Colonic mucosa (tissue), 4 donors: ENCODE data around the gene NDUFA13. TPM values are rescaled to one million over a fixed set of nuclear protein-coding genes. Genes with fewer than 3 reads are reported as not detected.
"Not testable (repeated sequence)": the region's sequence is repeated elsewhere in the genome, so short reads cannot be mapped to it uniquely, and the experiment has no call there.

Experiments used
- DNase-seq: peaks from one replicate; pipeline ENCODE4 v3.0.0-alpha.2; 2020
- H3K27ac ChIP-seq: fragments of 200-600 bp; one replicate; pipeline ENCODE4 v1.8.0; 2021
- H3K27me3 ChIP-seq: fragments of 200-600 bp; one replicate; pipeline ENCODE4 v1.8.0; 2021
- H3K36me3 ChIP-seq: fragments of 200-600 bp; one replicate; pipeline ENCODE4 v1.8.0; 2021
- H3K4me1 ChIP-seq: fragments of 200-600 bp; one replicate; pipeline ENCODE4 v1.8.0; 2021; ENCODE audit warnings: mild to moderate bottlenecking
- H3K4me3 ChIP-seq: fragments of 200-600 bp; one replicate; pipeline ENCODE4 v1.8.0; 2021
- H3K9ac ChIP-seq, 2 donors: one replicate each; pipeline ENCODE4 v1.7.0; 2013; ENCODE audit warnings: control low read depth in 2 of 2, low read depth in 2 of 2, low read length in 2 of 2
- H3K9me3 ChIP-seq: fragments of 200-600 bp; one replicate; pipeline ENCODE4 v1.8.0; 2021
- CTCF ChIP-seq: fragments of 200-600 bp; IDR thresholded peaks from one replicate; pipeline ENCODE4 v1.8.0; 2022; ENCODE audit warnings: antibody characterized with exemption, mild to moderate bottlenecking
- intact Hi-C: fragments of 100-400 bp; cut with DNase I; formaldehyde crosslinking; loops from one replicate; pipeline ENCODE4 v1.14.1; 2022
- total RNA-seq, 2 donors: library from RNA; stranded (reverse); fragmentation: NEBNext Ultra II Directional in 1 of 2; extraction: Animal tissue kit (Norgen Biotek cat#: 25700) in 1 of 2; gene quantifications; one replicate each; pipeline ENCODE4 v1.2.1, GENCODE V29; 2021
- donor health status: healthy.
- donor health status: DM: no; HTN: no; CAD: no.
- donor health status: DM: no; HTN: no; CAD: no.

Gene NDUFA13
- 100 to 1,000 TPM; 399 to 494 TPM for total RNA-seq

GRCh38 chr19:19515642-19516519 is at the start of gene NDUFA13:
NDUFA13 (plus strand) TSS chr19:19516225; CDS start chr19:19516239, 14 bp downstream.
- peak within 1 kb of the TSS; percentile 75 for H3K27ac ChIP-seq
- DNase-seq = peak; percentile 96
- H3K36me3 ChIP-seq = no peaks in the 10 kb centered on the region
- intact Hi-C loops = no loop called here
- no peaks in the 10 kb centered on the region for H3K9me3 ChIP-seq
- H3K4me1 ChIP-seq = peaks cover 8% of the 10 kb centered on the region
- peak within 1 kb of the TSS; percentile 65 for H3K4me3 ChIP-seq
- TF ChIP-seq CTCF = no peak
- peak within 1 kb of the TSS; percentile 76 to 92 for H3K9ac ChIP-seq
- H3K27me3 ChIP-seq = no peaks in the 10 kb centered on the region

- intact Hi-C loops = no loop called here
Observed at GRCh38 chr19:19468424-19469050, 47.5 kb upstream of the NDUFA13 start.

GRCh38 chr19:19470579-19470978 is 45.4 kb upstream of the NDUFA13 start:
- Histone ChIP-seq H3K27ac (peak overlapping the region; percentile 18), H3K4me1 (no peaks in the 10 kb centered on the region), H3K27me3 (no peaks in the 10 kb centered on the region), H3K4me3 (no peak overlapping the region), H3K36me3 (peaks cover 7% of the 10 kb centered on the region), H3K9me3 (no peaks in the 10 kb centered on the region), H3K9ac (peak overlapping the region in 1 of 2 donors; percentile 5)
- no peak for DNase-seq
- intact Hi-C loops = no loop called here
- TF ChIP-seq CTCF = no peak

More at GRCh38 chr19:19468424-19469050, 47.5 kb upstream of the NDUFA13 start:
- H3K27ac ChIP-seq = no peak overlapping the region
- H3K36me3 ChIP-seq = peaks cover 7% of the 10 kb centered on the region
- no peaks in the 10 kb centered on the region for H3K27me3 ChIP-seq
- TF ChIP-seq CTCF = no peak
- H3K4me3 ChIP-seq = no peak overlapping the region
- no peak overlapping the region for H3K9ac ChIP-seq
- peaks cover 8% of the 10 kb centered on the region for H3K4me1 ChIP-seq
- DNase-seq = no peak
- no peaks in the 10 kb centered on the region for H3K9me3 ChIP-seq

GRCh38 chr19:19471682-19472081 is 44.3 kb upstream of the NDUFA13 start:
- Histone ChIP-seq H3K27ac (no peak overlapping the region), H3K9me3 (no peaks in the 10 kb centered on the region), H3K9ac (no peak overlapping the region), H3K4me1 (no peaks in the 10 kb centered on the region), H3K36me3 (no peaks in the 10 kb centered on the region), H3K4me3 (no peak overlapping the region), H3K27me3 (no peaks in the 10 kb centered on the region)
- TF ChIP-seq CTCF = no peak
- intact Hi-C loops = no loop called here
- no peak for DNase-seq

GRCh38 chr19:19472106-19472505 is 43.9 kb upstream of the NDUFA13 start:
- H3K27ac ChIP-seq, intact Hi-C loops, H3K9ac ChIP-seq, H3K27me3 ChIP-seq, H3K9me3 ChIP-seq, H3K36me3 ChIP-seq, H3K4me1 ChIP-seq, DNase-seq, H3K4me3 ChIP-seq: not testable (repeated sequence)
